RWPE1 (cell line): ENCODE measurements around the gene ARFIP1.

Experiments used
- CTCF ChIA-PET: fragments of 350-600 bp; sonication (Branson Sonifier 250); formaldehyde crosslinking; extraction: SDS; loops from one replicate; lab custom pipeline; 2021; lab: Yijun Ruan, JAX
- POLR2A ChIA-PET: fragments of 400-600 bp; formaldehyde crosslinking; extraction: SDS; loops from one replicate; lab custom pipeline; 2020; ENCODE audit warnings: antibody characterized with exemption; ENCODE audit not compliant: low non-redundant PET; lab: Yijun Ruan, JAX
- DNase-seq: peaks from one replicate; pipeline ENCODE4 v3.0.0; 2012; ENCODE audit warnings: low spot score
- H3K27ac ChIP-seq: fragments of 450-650 bp; 2 replicates; pipeline ENCODE4 v1.5.1; 2017
- CTCF ChIP-seq: fragments of 450-650 bp; conservative IDR thresholded peaks from 2 replicates; pipeline ENCODE4 v1.5.1; 2017; ENCODE audit warnings: low read depth, mild to moderate bottlenecking

ARFIP1 gene

GRCh38 chr4:152956147-152956546 lies 176.4 kb downstream of the ARFIP1 start:
- no peak overlapping the region for H3K27ac ChIP-seq
- no peak for DNase-seq
- POLR2A ChIA-PET = no interaction called here
- CTCF ChIA-PET = no interaction called here
- TF ChIP-seq CTCF = no peak

GRCh38 chr4:152956650-152957436 lies 177.1 kb downstream of the ARFIP1 start:
- H3K27ac ChIP-seq = no peak overlapping the region
- CTCF ChIA-PET = interaction anchor here (0.6 kb wide), 1 partner anchor 11 kb away, joined by 3 read pairs; no protein-coding TSS in a partner anchor
- TF ChIP-seq CTCF = no peak
- POLR2A ChIA-PET = no interaction called here
- DNase-seq = no peak

GRCh38 chr4:152957437-152958171 lies 177.8 kb downstream of the ARFIP1 start:
- DNase-seq = no peak
- H3K27ac ChIP-seq = no peak overlapping the region
- POLR2A ChIA-PET = no interaction called here
- TF ChIP-seq CTCF = no peak
- CTCF ChIA-PET = interaction anchor here (0.6 kb wide), 1 partner anchor 10 kb away, joined by 3 read pairs; no protein-coding TSS in a partner anchor

- no peak for TF ChIP-seq CTCF
- no peak for DNase-seq
- POLR2A ChIA-PET = no interaction called here
- no peak overlapping the region for H3K27ac ChIP-seq
- CTCF ChIA-PET = no interaction called here
Measured at GRCh38 chr4:152959080-152959479, 179.3 kb downstream of the ARFIP1 start.

GRCh38 chr4:152960082-152960481 lies 180.3 kb downstream of the ARFIP1 start:
- CTCF ChIA-PET = interaction anchor here (0.7 kb wide), 2 partner anchors 11 to 461 kb away, joined by 3 to 5 read pairs; no protein-coding TSS in a partner anchor
- no peak for TF ChIP-seq CTCF
- POLR2A ChIA-PET = no interaction called here
- no peak for DNase-seq
- no peak overlapping the region for H3K27ac ChIP-seq

GRCh38 chr4:152961014-152961772 lies 181.4 kb downstream of the ARFIP1 start:
- ChIA-PET POLR2A (no interaction called here), CTCF (interaction anchor here (0.6 to 0.8 kb wide), 2 partner anchors 167 to 612 kb away, joined by 3 read pairs; no protein-coding TSS in a partner anchor)
- H3K27ac ChIP-seq = no peak overlapping the region
- no peak for DNase-seq
- no peak for TF ChIP-seq CTCF
